Colonic mucosa (tissue), 4 donors: ENCODE measurements around the gene TRIM45. TPM values are rescaled to one million over a fixed set of nuclear protein-coding genes. Genes with fewer than 3 reads are reported as not detected.
A peak's percentile ranks its signal among the peaks of the same experiment; 100 is the strongest.

Source experiments
- DNase-seq: peaks from one replicate; pipeline ENCODE4 v3.0.0-alpha.2; 2020
- H3K27ac ChIP-seq: fragments of 200-600 bp; one replicate; pipeline ENCODE4 v1.8.0; 2021
- H3K27me3 ChIP-seq: fragments of 200-600 bp; one replicate; pipeline ENCODE4 v1.8.0; 2021
- H3K36me3 ChIP-seq: fragments of 200-600 bp; one replicate; pipeline ENCODE4 v1.8.0; 2021
- H3K4me1 ChIP-seq: fragments of 200-600 bp; one replicate; pipeline ENCODE4 v1.8.0; 2021; ENCODE audit warnings: mild to moderate bottlenecking
- H3K4me3 ChIP-seq: fragments of 200-600 bp; one replicate; pipeline ENCODE4 v1.8.0; 2021
- H3K9ac ChIP-seq, 2 donors: one replicate each; pipeline ENCODE4 v1.7.0; 2013; ENCODE audit warnings: control low read depth in 2 of 2, low read depth in 2 of 2, low read length in 2 of 2
- H3K9me3 ChIP-seq: fragments of 200-600 bp; one replicate; pipeline ENCODE4 v1.8.0; 2021
- intact Hi-C: fragments of 100-400 bp; cut with DNase I; formaldehyde crosslinking; loops from one replicate; pipeline ENCODE4 v1.14.1; 2022
- total RNA-seq, 2 donors: library from RNA; stranded (reverse); fragmentation: NEBNext Ultra II Directional in 1 of 2; extraction: Animal tissue kit (Norgen Biotek cat#: 25700) in 1 of 2; gene quantifications; one replicate each; pipeline ENCODE4 v1.2.1, GENCODE V29; 2021
- TF ChIP-seq, protein P1 (sequence below): fragments of 200-600 bp; IDR thresholded peaks from one replicate; pipeline ENCODE4 v1.8.0; 2022; ENCODE audit warnings: antibody characterized with exemption, mild to moderate bottlenecking
- donor health status: healthy.
- donor health status: DM: no; HTN: no; CAD: no.
- donor health status: DM: no; HTN: no; CAD: no.

TRIM45 gene
- total RNA-seq, 2 donors from 2014 or later: 1.2 to 4.1 TPM

DNA sequence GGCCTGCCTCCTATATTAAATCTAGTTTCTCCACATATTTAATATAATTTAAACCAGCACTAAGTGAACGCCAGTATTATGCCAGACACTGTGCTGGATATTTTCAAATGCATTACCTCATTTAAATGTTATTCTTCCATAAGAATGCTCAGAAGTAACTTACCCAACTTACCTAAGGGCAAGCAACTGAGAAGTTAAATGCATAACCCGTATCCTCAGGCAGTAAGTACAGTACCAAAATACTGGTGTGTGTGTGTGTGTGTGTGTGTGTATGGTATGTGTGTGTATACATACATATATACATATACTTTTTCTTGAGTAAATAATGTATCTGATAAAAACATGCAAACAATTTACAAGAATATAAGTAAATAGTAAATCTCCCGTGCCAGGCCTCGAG is 9.0 kb upstream of the TRIM45 start:
- no peaks in the 10 kb centered on the region for H3K9me3 ChIP-seq
- no peaks in the 10 kb centered on the region for H3K4me1 ChIP-seq
- no peak overlapping the region for H3K4me3 ChIP-seq
- TF ChIP-seq, protein P1, sequence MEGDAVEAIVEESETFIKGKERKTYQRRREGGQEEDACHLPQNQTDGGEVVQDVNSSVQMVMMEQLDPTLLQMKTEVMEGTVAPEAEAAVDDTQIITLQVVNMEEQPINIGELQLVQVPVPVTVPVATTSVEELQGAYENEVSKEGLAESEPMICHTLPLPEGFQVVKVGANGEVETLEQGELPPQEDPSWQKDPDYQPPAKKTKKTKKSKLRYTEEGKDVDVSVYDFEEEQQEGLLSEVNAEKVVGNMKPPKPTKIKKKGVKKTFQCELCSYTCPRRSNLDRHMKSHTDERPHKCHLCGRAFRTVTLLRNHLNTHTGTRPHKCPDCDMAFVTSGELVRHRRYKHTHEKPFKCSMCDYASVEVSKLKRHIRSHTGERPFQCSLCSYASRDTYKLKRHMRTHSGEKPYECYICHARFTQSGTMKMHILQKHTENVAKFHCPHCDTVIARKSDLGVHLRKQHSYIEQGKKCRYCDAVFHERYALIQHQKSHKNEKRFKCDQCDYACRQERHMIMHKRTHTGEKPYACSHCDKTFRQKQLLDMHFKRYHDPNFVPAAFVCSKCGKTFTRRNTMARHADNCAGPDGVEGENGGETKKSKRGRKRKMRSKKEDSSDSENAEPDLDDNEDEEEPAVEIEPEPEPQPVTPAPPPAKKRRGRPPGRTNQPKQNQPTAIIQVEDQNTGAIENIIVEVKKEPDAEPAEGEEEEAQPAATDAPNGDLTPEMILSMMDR: no peak
- H3K36me3 ChIP-seq: no peaks in the 10 kb centered on the region
- DNase-seq: no peak
- H3K27ac ChIP-seq: no peak overlapping the region
- H3K27me3 ChIP-seq: peaks cover 5% of the 10 kb centered on the region
- intact Hi-C loops: no loop called here
- H3K9ac ChIP-seq: no peak overlapping the region

DNA sequence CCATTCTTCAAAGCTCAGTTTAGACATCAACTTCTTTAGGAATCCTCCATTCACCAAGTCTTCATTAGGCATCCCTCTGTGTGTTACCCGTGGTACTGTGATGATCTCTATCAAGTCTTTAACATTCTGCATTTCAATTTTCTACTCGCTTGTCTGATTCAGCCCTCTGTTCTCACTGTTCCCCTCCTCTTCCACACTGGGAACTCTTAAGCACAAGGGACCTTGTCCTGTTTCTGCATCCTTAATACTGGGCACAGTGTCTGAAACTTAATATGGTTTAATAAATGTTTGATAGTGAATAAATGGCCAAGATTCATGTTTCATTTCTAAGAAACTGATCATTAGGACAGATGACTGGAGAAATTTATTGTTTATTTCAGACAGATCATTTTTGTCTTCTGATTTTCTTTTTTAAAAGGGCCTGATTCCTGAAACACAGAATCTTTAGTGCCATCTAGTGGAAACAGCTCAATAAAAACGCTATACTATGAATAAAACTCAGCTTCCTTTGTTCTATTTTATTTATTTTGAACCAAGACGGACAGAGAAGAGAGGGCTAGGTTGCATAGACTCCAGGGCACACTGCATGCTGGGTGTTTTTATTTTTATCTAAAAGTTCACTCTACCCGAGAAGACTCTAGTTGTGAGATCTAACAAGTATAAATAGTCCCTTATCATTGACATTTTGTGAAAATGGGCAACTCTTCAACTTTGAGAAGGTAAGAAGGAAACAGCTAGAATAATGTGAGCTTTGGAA is 7.0 kb upstream of the TRIM45 start:
- no peak for DNase-seq
- Histone ChIP-seq H3K27ac (no peak overlapping the region), H3K36me3 (no peaks in the 10 kb centered on the region), H3K4me3 (no peak overlapping the region), H3K9ac (no peak overlapping the region), H3K9me3 (no peaks in the 10 kb centered on the region), H3K27me3 (peaks cover 5% of the 10 kb centered on the region), H3K4me1 (no peaks in the 10 kb centered on the region)
- TF ChIP-seq, protein P1: peak; percentile 36
- intact Hi-C loops: no loop called here

DNA sequence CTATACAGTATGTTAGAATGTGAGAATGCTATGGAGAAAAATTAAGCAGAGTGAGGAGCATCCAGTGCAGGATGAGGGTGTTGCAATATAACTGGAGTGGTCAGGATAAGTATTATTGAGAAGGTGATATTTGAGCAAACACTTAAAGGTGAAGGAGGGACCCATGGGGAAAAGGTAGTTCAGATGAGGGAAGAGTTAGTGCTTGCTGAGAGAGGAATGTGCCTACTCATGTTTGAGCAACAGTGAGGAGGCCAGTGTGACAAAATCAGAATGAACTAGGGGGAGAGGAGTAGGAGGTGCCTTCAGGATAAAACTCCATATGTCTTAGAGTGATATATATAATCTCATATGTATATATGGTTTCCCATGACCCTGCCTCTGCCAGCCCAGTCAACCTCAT is 6.2 kb upstream of the TRIM45 start:
- TF ChIP-seq, protein P1: no peak
- Histone ChIP-seq H3K36me3 (no peaks in the 10 kb centered on the region), H3K27me3 (peaks cover 5% of the 10 kb centered on the region), H3K9ac (no peak overlapping the region), H3K9me3 (no peaks in the 10 kb centered on the region), H3K27ac (no peak overlapping the region), H3K4me1 (no peaks in the 10 kb centered on the region), H3K4me3 (no peak overlapping the region)
- intact Hi-C loops: no loop called here
- no peak for DNase-seq

DNA sequence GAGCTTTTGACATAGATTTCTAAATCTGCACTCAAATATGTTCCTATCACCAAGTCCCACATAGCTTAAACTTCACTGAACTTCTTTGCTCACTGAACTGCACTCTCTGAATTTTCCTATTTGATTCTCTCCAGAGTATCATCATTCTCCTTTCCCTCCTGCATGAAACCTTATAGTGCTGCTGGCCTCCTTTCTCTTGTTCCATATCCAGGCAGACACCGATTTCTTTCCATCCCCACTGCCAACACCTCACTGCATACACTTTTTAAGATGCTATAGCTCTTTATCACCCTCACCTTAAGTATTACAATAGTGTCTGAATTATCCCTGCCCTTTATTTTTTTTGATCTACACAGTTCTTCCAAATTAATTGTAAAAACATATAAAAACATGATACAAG is 3.1 kb upstream of the TRIM45 start:
- Histone ChIP-seq H3K36me3 (no peaks in the 10 kb centered on the region), H3K27me3 (no peaks in the 10 kb centered on the region), H3K9me3 (no peaks in the 10 kb centered on the region), H3K4me3 (no peak overlapping the region), H3K27ac (no peak overlapping the region), H3K4me1 (no peaks in the 10 kb centered on the region), H3K9ac (no peak overlapping the region)
- intact Hi-C loops: loop anchor here (2.0 kb wide), 1 partner anchor 56 kb away; no protein-coding TSS in a partner anchor
- TF ChIP-seq, protein P1: no peak
- DNase-seq: no peak

DNA sequence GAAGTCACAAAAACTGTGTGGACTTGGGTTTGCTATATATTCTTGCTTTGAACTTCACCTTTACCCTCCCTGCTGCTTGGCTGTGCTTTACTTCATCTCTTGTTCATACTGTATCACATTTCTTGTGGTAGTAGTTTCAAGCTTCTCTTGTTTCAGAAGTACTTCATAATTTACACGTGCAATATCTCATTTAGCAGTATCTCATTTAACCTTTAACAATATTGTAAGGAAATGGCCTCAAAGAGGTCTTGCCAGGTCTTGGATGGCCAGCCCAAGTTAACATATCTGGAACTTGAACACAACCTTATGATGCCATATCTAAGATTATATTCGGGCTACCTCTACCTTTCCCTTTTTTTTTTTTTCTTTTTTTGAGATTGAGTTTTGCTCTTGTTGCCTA is 1.7 kb upstream of the TRIM45 start:
- no peaks in the 10 kb centered on the region for H3K9me3 ChIP-seq
- no peaks in the 10 kb centered on the region for H3K36me3 ChIP-seq
- no peak overlapping the region for H3K9ac ChIP-seq
- no peak for DNase-seq
- no peak overlapping the region for H3K27ac ChIP-seq
- intact Hi-C loops: no loop called here
- H3K27me3 ChIP-seq: no peaks in the 10 kb centered on the region
- no peak overlapping the region for H3K4me3 ChIP-seq
- no peaks in the 10 kb centered on the region for H3K4me1 ChIP-seq
- TF ChIP-seq, protein P1: no peak
